Testis (tissue), 3 donors: ENCODE data around the gene LAMTOR3. TPM values are rescaled to one million over a fixed set of nuclear protein-coding genes. Genes with fewer than 3 reads are reported as not detected.
"Not testable (repeated sequence)": the region's sequence is repeated elsewhere in the genome, so short reads cannot be mapped to it uniquely, and the experiment has no call there.

Source experiments
- DNase-seq: peaks from one replicate; pipeline ENCODE4 v3.0.0-alpha.2; 2019
- H3K27ac ChIP-seq, 2 donors: fragments of 200-600 bp; sonication (generic); one replicate each; pipeline ENCODE4 v1.5.1; 2019
- H3K27me3 ChIP-seq: fragments of 200-600 bp; sonication (generic); one replicate; pipeline ENCODE4 v1.5.1; 2019
- H3K36me3 ChIP-seq: fragments of 200-600 bp; sonication (generic); one replicate; pipeline ENCODE4 v1.5.1; 2017; ENCODE audit warnings: low read depth; ENCODE audit errors: missing control alignments
- H3K4me1 ChIP-seq: fragments of 200-600 bp; sonication (generic); one replicate; pipeline ENCODE4 v1.5.1; 2019
- H3K4me3 ChIP-seq, 2 donors: fragments of 200-600 bp; sonication (generic); one replicate each; pipeline ENCODE4 v1.5.1; 2017 to 2019
- H3K9me3 ChIP-seq: fragments of 200-600 bp; sonication (generic); one replicate; pipeline ENCODE4 v1.5.1; 2017
- POLR2A ChIP-seq: fragments of 450-650 bp; IDR thresholded peaks from one replicate; pipeline ENCODE4 v1.6.1; 2017; ENCODE audit warnings: antibody characterized with exemption, mild to moderate bottlenecking, moderate library complexity
- WGBS, 2 donors: methylation state at CpG; one replicate each; pipeline ENCODE4 v1.1.5; 2018; 5-methylcytosine and 5-hydroxymethylcytosine counted together
- intact Hi-C: fragments of 100-400 bp; cut with DNase I; formaldehyde crosslinking; loops from one replicate; pipeline ENCODE4 v1.15.1; 2023; ENCODE audit warnings: low total_unique reads
- polyA plus RNA-seq: library from polyadenylated mRNA; stranded (reverse); fragments of 350-450 nt; fragmentation: Illumina TruSeq; extraction: RNeasy Lipid Tissue Mini Kit (QIAGEN cat#74804); gene quantifications from one replicate; pipeline ENCODE4 v1.2.3, GENCODE V29; 2014; ENCODE audit warnings: low read depth, low replicate concordance; ENCODE audit not compliant: insufficient read depth
- total RNA-seq, 2 donors: library from RNA; depleted of rRNA; stranded (reverse); fragments of >200 nt; gene quantifications; one replicate each; pipeline ENCODE4 v1.2.3, GENCODE V29; 2016
- TF ChIP-seq, protein P1 (sequence below), 3 experiments: fragments of 450-650 bp in 2 of 3; fragments of 200-600 bp in 1 of 3; sonication (generic) in 1 of 3; IDR thresholded peaks; one replicate each; pipeline ENCODE4 v1.5.1; 2016 to 2019; ENCODE audit warnings: antibody characterized with exemption in 3 of 3, mild to moderate bottlenecking in 2 of 3, moderate library complexity in 1 of 3

LAMTOR3 gene
- total and polyA plus RNA-seq, 3 donors from 2014 or later, result 42.0 to 51.7 (median 50.2) TPM

DNA sequence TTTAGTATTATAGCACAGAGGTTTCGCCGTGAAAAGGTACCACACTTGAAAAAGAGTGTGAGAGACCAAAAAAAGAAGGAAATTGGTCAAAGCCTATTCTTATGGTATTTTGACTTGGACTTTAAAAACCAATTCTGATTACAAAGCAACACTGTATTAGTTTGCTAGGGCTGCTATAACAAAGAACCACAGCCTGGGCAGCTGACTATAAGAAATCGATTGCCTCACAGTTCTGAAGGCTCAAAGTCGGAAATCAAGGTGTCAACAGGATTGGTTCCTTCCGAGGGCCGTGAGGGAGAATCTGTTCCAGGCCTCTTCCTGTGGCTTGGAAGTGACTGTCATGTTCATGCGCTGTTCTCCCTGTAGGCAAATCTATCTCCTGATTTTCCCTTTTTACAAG, 59.7 kb downstream of the LAMTOR3 start:
- no peaks in the 10 kb centered on the region for H3K27me3 ChIP-seq

DNA sequence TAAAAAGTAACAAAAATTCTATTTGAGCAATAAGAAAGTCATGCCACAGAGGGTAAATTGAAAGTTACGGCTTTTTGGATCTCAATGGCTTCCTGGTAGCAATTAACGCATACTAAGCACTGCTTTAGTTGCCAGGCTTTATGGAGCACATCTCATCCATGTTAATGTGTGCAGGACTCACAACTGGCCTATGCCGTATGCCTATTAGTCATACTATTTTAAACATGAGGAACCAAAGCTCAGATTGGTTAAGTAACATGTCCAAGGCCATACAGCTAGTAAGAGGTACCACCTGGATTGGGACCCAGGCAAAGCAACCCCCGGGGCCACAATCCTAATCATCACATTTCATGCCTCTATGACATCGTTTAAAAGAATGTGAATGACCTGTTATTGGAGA, 60.5 kb downstream of the LAMTOR3 start:
- Histone ChIP-seq H3K36me3 (no peaks in the 10 kb centered on the region), H3K27ac (no peak overlapping the region), H3K4me3 (no peak overlapping the region), H3K9me3 (no peaks in the 10 kb centered on the region), H3K4me1 (no peaks in the 10 kb centered on the region), H3K27me3 (no peaks in the 10 kb centered on the region)
- intact Hi-C loops, result no loop called here
- 81 to 88% methylated on average over 5 of the region's 5 CpGs for WGBS, 2 donors
- no peak for DNase-seq
- no peak for TF ChIP-seq POLR2A
- TF ChIP-seq, protein P1, sequence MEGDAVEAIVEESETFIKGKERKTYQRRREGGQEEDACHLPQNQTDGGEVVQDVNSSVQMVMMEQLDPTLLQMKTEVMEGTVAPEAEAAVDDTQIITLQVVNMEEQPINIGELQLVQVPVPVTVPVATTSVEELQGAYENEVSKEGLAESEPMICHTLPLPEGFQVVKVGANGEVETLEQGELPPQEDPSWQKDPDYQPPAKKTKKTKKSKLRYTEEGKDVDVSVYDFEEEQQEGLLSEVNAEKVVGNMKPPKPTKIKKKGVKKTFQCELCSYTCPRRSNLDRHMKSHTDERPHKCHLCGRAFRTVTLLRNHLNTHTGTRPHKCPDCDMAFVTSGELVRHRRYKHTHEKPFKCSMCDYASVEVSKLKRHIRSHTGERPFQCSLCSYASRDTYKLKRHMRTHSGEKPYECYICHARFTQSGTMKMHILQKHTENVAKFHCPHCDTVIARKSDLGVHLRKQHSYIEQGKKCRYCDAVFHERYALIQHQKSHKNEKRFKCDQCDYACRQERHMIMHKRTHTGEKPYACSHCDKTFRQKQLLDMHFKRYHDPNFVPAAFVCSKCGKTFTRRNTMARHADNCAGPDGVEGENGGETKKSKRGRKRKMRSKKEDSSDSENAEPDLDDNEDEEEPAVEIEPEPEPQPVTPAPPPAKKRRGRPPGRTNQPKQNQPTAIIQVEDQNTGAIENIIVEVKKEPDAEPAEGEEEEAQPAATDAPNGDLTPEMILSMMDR (IDR thresholded peaks at IDR 0.05), result no peak

More for the DNA sequence above, 59.7 kb downstream of the LAMTOR3 start:
- Histone ChIP-seq H3K27ac (no peak overlapping the region), H3K36me3 (no peaks in the 10 kb centered on the region), H3K4me3 (no peak overlapping the region), H3K4me1 (no peaks in the 10 kb centered on the region), H3K9me3 (no peaks in the 10 kb centered on the region)
- 89 to 95% methylated on average over 7 of the region's 7 CpGs for WGBS, 2 donors
- intact Hi-C loops, result no loop called here
- DNase-seq, result no peak
- TF ChIP-seq POLR2A, result no peak
- TF ChIP-seq, protein P1 (IDR thresholded peaks at IDR 0.05), result no peak

DNA sequence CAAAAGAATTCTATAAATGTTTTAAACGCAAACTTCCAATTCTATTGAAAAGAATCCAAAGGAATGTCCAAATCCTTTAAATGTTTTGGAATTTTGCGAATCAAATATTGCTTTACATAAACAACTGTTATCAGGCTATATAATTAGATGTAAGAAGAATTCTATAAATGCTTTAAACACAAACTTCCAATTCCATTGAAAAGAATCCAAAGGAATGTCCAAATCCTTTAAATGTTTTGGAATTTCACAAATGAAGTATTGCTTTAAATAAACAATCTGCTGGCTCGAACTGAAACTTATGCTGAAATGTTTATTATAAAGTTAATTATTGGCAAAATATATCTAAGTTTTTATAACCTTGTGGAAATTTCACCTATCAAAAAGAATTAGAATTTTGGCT, 61.5 kb downstream of the LAMTOR3 start:
- TF ChIP-seq, protein P1 (IDR thresholded peaks at IDR 0.05), result no peak
- TF ChIP-seq POLR2A, result no peak
- H3K9me3 ChIP-seq, result no peaks in the 10 kb centered on the region
- no peak for DNase-seq
- H3K27ac ChIP-seq, result no peak overlapping the region
- 71 to 78% methylated on average over 3 of the region's 3 CpGs for WGBS, 2 donors
- H3K36me3 ChIP-seq, result no peaks in the 10 kb centered on the region
- intact Hi-C loops, result no loop called here
- H3K4me1 ChIP-seq, result no peaks in the 10 kb centered on the region
- H3K4me3 ChIP-seq, result no peak overlapping the region
- no peaks in the 10 kb centered on the region for H3K27me3 ChIP-seq

DNA sequence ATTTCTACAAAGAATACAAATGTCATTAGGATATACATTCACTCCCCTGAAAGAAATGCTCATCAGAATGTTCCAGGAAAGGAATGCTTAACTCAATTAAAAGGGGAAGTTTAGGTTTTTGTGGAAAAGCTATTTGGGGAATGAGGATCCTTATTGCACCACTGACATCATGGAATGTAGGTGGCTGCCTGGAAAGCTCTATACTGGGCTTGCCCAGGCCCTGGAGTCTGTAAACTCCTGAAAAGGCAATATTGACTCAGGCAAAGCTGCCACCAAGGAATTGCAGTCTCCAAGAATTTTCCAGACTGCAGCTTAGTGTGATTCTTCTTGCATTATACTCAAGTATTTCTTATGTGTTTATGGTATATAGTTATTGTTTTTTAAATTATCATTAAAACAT, 61.9 kb downstream of the LAMTOR3 start:
- H3K4me3 ChIP-seq, result no peak overlapping the region
- no peak overlapping the region for H3K27ac ChIP-seq
- no peaks in the 10 kb centered on the region for H3K27me3 ChIP-seq
- intact Hi-C loops, result no loop called here
- DNase-seq, result no peak
- no peaks in the 10 kb centered on the region for H3K9me3 ChIP-seq
- TF ChIP-seq POLR2A, result no peak
- TF ChIP-seq, protein P1 (IDR thresholded peaks at IDR 0.05), result no peak
- no peaks in the 10 kb centered on the region for H3K4me1 ChIP-seq
- H3K36me3 ChIP-seq, result no peaks in the 10 kb centered on the region

DNA sequence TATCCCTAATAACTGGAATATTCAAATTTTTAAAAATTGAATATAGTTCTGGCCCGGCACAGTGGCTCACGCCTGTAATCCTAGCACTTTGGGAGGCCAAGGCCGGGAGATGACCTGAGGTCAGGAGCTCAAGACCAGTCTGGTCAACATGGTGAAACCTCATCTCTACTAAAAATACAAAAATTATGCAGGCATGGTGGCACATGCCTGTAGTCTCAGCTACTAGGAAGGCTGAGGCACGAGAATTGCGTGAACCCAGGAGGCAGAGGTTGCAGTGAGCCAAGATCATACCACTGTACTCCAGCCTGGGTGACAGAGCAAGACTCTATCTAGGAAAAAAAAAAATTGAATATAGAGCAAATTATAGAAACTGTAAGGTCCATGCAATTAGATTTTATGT, 64.2 kb downstream of the LAMTOR3 start:
- H3K9me3 ChIP-seq, H3K36me3 ChIP-seq, H3K27me3 ChIP-seq, H3K4me1 ChIP-seq, H3K4me3 ChIP-seq, intact Hi-C loops, DNase-seq: not testable (repeated sequence)
- H3K27ac ChIP-seq, result peak overlapping the region in 1 of 2 donors; percentile 21
- 66 to 77% methylated on average over 5 of the region's 5 CpGs for WGBS, 2 donors
